Lung (tissue), 12 donors: ENCODE measurements around the gene ST8SIA1. TPM values are rescaled to one million over a fixed set of nuclear protein-coding genes. Genes with fewer than 3 reads are reported as not detected.

Source experiments
- ATAC-seq: fragments of 200-7000 bp; cut with Tn5 transposase; one replicate; pipeline ENCODE4 v1.9.1; 2020; ENCODE audit warnings: moderate number of reproducible peaks; ENCODE audit not compliant: insufficient read depth, low FRiP score
- DNase-seq, 3 donors: peaks; one replicate each; pipeline ENCODE4 v3.0.0-alpha.2; 2013 to 2017
- H3K27ac ChIP-seq, 2 donors: one replicate each; pipeline ENCODE4 v1.5.1; 2013; ENCODE audit warnings: mild to moderate bottlenecking in 2 of 2, moderate library complexity in 2 of 2, control low read depth in 1 of 2, inconsistent platforms in 1 of 2, low read depth in 1 of 2, low read length in 1 of 2
- H3K27me3 ChIP-seq, 3 donors: one replicate each; pipeline ENCODE4 v1.5.1; 2013; ENCODE audit warnings: low read length in 2 of 3; ENCODE audit not compliant: control insufficient read depth in 3 of 3, insufficient read depth in 3 of 3
- H3K36me3 ChIP-seq, 4 donors: one replicate each; pipeline ENCODE4 v1.5.1; 2013; ENCODE audit warnings: low read length in 4 of 4, mild to moderate bottlenecking in 1 of 4, moderate library complexity in 1 of 4; ENCODE audit not compliant: control insufficient read depth in 4 of 4, insufficient read depth in 4 of 4
- H3K4me1 ChIP-seq, 5 donors: one replicate each; pipeline ENCODE4 v1.5.1; 2013; ENCODE audit warnings: low read length in 5 of 5, mild to moderate bottlenecking in 2 of 5, moderate library complexity in 1 of 5; ENCODE audit not compliant: control insufficient read depth in 5 of 5, insufficient read depth in 5 of 5
- H3K4me3 ChIP-seq: one replicate; pipeline ENCODE4 v1.5.1; 2013; ENCODE audit warnings: mild to moderate bottlenecking, control low read depth, moderate library complexity
- H3K9ac ChIP-seq, 2 donors: one replicate each; pipeline ENCODE4 v1.5.1; 2013; ENCODE audit warnings: low read length in 2 of 2, control low read depth in 1 of 2; ENCODE audit not compliant: insufficient read depth in 1 of 2
- H3K9me3 ChIP-seq, 4 donors: one replicate each; pipeline ENCODE4 v1.5.1; 2013; ENCODE audit warnings: low read length in 3 of 4, mild to moderate bottlenecking in 1 of 4, moderate library complexity in 1 of 4; ENCODE audit not compliant: control insufficient read depth in 4 of 4, insufficient read depth in 3 of 4
- CTCF ChIP-seq: IDR thresholded peaks from 2 replicates; pipeline ENCODE4 v1.5.1; 2012; ENCODE audit warnings: mild to moderate bottlenecking; ENCODE audit errors: control extremely low read depth, extremely low read depth
- WGBS, 2 donors: extraction: QIAGEN DNeasy Blood & Tissue Kit; methylation state at CpG; one replicate each; pipeline ENCODE4 v1.1.7; 2013; 5-methylcytosine and 5-hydroxymethylcytosine counted together
- polyA plus RNA-seq, 2 donors: library from polyadenylated mRNA; stranded (reverse); fragments of 200-250 nt; gene quantifications; one replicate each; pipeline ENCODE4 v1.2.1, GENCODE V29; 2013
- total RNA-seq, 2 donors: library from RNA; depleted of rRNA in 1 of 2; stranded (reverse); fragments of >200 nt in 1 of 2; gene quantifications; one replicate each; pipeline ENCODE4 v1.2.1, GENCODE V29; 2014 to 2021
- donor health status: control.
- donor health status: control.
- donor health status: Bipolar disorder and iron deficiency.
- donor health status: healthy.
- donor health status: DM: yes; HTN: yes; CAD: no.

The ST8SIA1 gene
- total and polyA plus RNA-seq, 4 donors, result 1.2 to 20.9 (median 3.5) TPM

GRCh38 chr12:22268406-22268805 lies 66.1 kb downstream of the ST8SIA1 start:
- no peaks in the 10 kb centered on the region for H3K27me3 ChIP-seq
- peaks cover 0 to 25% (median 1%) of the 10 kb centered on the region in 5 donors for H3K4me1 ChIP-seq
- H3K36me3 ChIP-seq, result no peaks in the 10 kb centered on the region
- DNase-seq (no peak), ATAC-seq (no peak)
- no peak overlapping the region for H3K9ac ChIP-seq
- no peak for TF ChIP-seq CTCF
- peak overlapping the region in 1 of 2 donors; percentile 33 for H3K27ac ChIP-seq
- H3K4me3 ChIP-seq, result no peak overlapping the region
- no peaks in the 10 kb centered on the region for H3K9me3 ChIP-seq
- WGBS, 2 donors, result 17 to 49% methylated on average over 8 of the region's 8 CpGs

- no peak for DNase-seq
- Histone ChIP-seq H3K4me1 (peaks cover 0 to 25% (median 1%) of the 10 kb centered on the region in 5 donors), H3K4me3 (no peak overlapping the region), H3K9ac (no peak overlapping the region), H3K36me3 (no peaks in the 10 kb centered on the region), H3K9me3 (no peaks in the 10 kb centered on the region), H3K27ac (no peak overlapping the region), H3K27me3 (no peaks in the 10 kb centered on the region)
- TF ChIP-seq CTCF, result no peak
- ATAC-seq, result no peak
- 88 to 95% methylated on average over 5 of the region's 5 CpGs for WGBS, 2 donors
Measured at GRCh38 chr12:22266101-22266500, 68.4 kb downstream of the ST8SIA1 start.

- Histone ChIP-seq H3K4me1 (peaks cover 0 to 19% (median 1%) of the 10 kb centered on the region in 5 donors), H3K27ac (no peak overlapping the region), H3K36me3 (no peaks in the 10 kb centered on the region), H3K27me3 (no peaks in the 10 kb centered on the region), H3K4me3 (no peak overlapping the region), H3K9me3 (no peaks in the 10 kb centered on the region), H3K9ac (no peak overlapping the region)
- ATAC-seq, result no peak
- 89 to 90% methylated on average over 5 of the region's 5 CpGs for WGBS, 2 donors
- TF ChIP-seq CTCF, result no peak
- DNase-seq, result no peak
Measured at GRCh38 chr12:22264380-22264779, 70.1 kb downstream of the ST8SIA1 start.

GRCh38 chr12:22262309-22262708 lies 72.2 kb downstream of the ST8SIA1 start:
- ATAC-seq (peak; percentile 55), DNase-seq (peak in 2 of 3 donors; percentile 63 to 68)
- TF ChIP-seq CTCF, result no peak
- no peaks in the 10 kb centered on the region for H3K36me3 ChIP-seq
- peaks cover 0 to 22% (median 0%) of the 10 kb centered on the region in 5 donors for H3K4me1 ChIP-seq
- no peak overlapping the region for H3K4me3 ChIP-seq
- no peaks in the 10 kb centered on the region for H3K27me3 ChIP-seq
- no peaks in the 10 kb centered on the region for H3K9me3 ChIP-seq
- H3K9ac ChIP-seq, result no peak overlapping the region
- WGBS, 2 donors, result 21 to 44% methylated on average over 2 of the region's 2 CpGs
- no peak overlapping the region for H3K27ac ChIP-seq
